Activated T-helper 1 cell treated with anti-CD3 and anti-CD28 coated beads, Interleukin-2, amount 50 U/mL, for 16 hours (primary cell): ENCODE measurements around the gene UNC45A.

ENCODE experiments used
- DNase-seq, 2 donors: peaks; one replicate each; pipeline ENCODE4 v3.0.0-alpha.2; 2020; ENCODE audit warnings: low read depth in 1 of 2, low spot score in 1 of 2

UNC45A gene

DNA sequence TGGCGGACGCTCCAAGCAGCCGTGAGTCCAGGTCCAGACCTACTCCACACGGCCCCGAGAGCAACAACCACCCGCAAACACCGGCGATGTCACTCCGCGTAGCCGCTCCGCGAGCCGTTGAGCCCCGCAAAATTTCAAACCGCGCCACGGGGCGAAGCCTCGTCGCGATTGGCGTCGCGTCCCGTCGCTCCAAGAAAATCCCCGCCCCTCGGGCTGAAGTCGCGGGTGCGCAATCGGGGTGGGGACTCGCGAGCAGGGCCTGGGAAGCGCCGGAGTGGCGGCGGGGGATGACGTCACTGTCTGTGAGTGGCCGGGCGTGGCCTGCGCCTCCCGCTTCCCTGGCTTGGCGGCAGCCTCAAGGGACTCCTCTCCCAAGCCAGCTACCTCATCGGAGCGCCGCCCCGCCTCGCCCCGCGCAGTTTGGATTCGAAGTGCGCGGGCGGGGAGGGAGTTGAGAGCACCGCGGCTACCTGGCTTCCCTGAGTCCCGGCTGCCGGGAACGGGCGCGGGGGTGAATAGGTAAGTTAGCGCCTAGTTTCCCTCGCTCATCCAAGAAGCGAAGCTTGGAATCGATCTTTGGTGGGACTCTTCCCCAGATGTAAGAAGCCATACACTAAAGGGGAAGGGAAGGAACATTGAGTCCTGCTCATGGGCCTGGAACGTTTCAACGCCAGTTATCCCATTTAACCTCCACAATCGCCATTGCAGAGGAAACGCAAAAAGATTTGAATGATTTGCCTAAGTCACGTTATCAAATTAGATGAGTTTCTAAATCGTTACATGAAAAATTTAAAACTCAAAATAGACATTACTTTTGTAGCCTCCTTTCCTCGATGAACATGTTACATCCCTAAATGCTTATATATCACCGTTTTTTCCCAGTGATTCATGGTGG is 59.6 kb downstream of the UNC45A start, which contains the start of gene PRC1:
Gene PRC1 (minus strand): TSS at position 119 of the 895 bp plus-strand sequence. CDS start 118 bp downstream, at position 1.
- peak; percentile 95 to 96 for DNase-seq

DNA sequence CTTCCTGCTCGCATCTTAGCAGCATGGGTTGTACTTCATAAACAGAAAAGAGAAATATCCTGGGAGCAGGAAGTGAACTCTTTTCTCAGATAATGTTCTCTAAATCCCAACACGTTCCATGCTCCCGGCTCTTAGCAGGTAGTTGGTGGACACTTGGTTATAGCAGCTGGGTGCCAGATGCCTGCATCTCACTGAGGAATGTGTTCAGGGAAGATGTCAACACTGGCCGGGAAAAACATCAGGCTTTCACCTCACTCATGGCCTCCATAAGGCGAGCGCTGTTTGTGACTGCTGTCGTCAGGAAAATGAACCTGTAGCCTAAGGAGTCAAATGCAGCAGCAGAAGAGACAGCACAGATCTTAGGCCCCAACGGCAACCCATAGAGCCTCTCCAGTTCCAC is 63.7 kb downstream of the UNC45A start:
- no peak for DNase-seq

DNA sequence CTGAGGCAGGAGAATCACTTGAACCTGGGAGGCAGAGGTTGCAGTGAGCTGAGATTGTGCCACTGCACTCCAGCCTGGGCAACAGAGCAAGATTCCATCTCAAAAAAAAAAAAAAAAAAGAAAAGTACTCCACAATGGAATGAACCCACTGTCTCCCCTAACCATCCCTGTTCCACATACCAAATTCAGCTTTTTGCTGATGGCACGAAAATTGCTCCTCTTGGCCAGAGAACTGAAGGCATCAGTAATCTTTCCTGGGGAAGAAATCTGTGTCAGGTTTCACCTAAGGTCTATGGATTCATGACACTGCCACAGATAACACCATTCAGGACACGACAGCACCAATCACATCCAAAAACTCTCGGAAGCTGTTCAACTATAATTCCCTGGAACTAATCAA is 66.1 kb downstream of the UNC45A start:
- no peak for DNase-seq
